Left forelimb (tissue), 1 donor: ENCODE measurements around the gene KCNK18.

Source experiments
- DNase-seq: peaks from one replicate; pipeline ENCODE4 v3.0.0-alpha.2; 2018; ENCODE audit warnings: low spot score

KCNK18 gene

GRCh38 chr10:117250411-117250810 is 53.1 kb downstream of the KCNK18 start:
- DNase-seq: no peak

- DNase-seq: no peak
Measured at GRCh38 chr10:117253908-117254307, 56.6 kb downstream of the KCNK18 start.

- DNase-seq: no peak
Measured at GRCh38 chr10:117254338-117254737, 57.0 kb downstream of the KCNK18 start.

GRCh38 chr10:117254774-117255735 is 57.8 kb downstream of the KCNK18 start:
- no peak for DNase-seq

- DNase-seq: no peak
Measured at GRCh38 chr10:117255835-117256460, 58.7 kb downstream of the KCNK18 start.

GRCh38 chr10:117256910-117257309 is 59.6 kb downstream of the KCNK18 start:
- DNase-seq: no peak

GRCh38 chr10:117257721-117258120 is 60.4 kb downstream of the KCNK18 start:
- no peak for DNase-seq

- DNase-seq: no peak
Measured at GRCh38 chr10:117259279-117259678, 62.0 kb downstream of the KCNK18 start.
